ENCODE results near the gene RPL15. TPM values are rescaled to one million over a fixed set of nuclear protein-coding genes. Genes with fewer than 3 reads are reported as not detected.
"Not testable (repeated sequence)": the region's sequence is repeated elsewhere in the genome, so short reads cannot be mapped to it uniquely, and the experiment has no call there.

RPL15 gene
- 2,998 TPM for polyA plus RNA-seq (2013, experiment 1 of 2)
- polyA plus RNA-seq (2013, experiment 2 of 2), result 3,107 TPM

GRCh38 chr3:23916886-23917678 lies at the start of gene RPL15, which contains the start of gene NKIRAS1:
RPL15 (plus strand) TSS chr3:23917132; CDS start chr3:23917860, 728 bp downstream.
NKIRAS1 (minus strand) TSS chr3:23916990; CDS start chr3:23910904, 6,086 bp downstream.
- under 1% methylated on average over 64 of the region's 64 CpGs for WGBS
- peak within 1 kb of the TSS; percentile 99 for H3K9ac ChIP-seq (ENCODE audit: low read depth, low read length)

GRCh38 chr3:23867400-23867799 lies 49.5 kb upstream of the RPL15 start:
- H3K36me3 ChIP-seq (ENCODE audit: insufficient read depth, low read length), result 0 out of 2 replicates have a peak, but pooled peaks cover 5% of the 10 kb centered on the region
- H3K9ac ChIP-seq (ENCODE audit: low read depth, low read length), result no peak overlapping the region
- H3K27ac ChIP-seq (ENCODE audit: low read depth, low read length), result no peak overlapping the region
- WGBS, result 77% methylated on average over 1 of the region's 1 CpG
- H3K9me3 ChIP-seq (ENCODE audit: insufficient read depth, low read depth, low read length), result no peaks in the 10 kb centered on the region
- H3K4me1 ChIP-seq (ENCODE audit: insufficient read depth, low read length), result peaks cover 41% of the 10 kb centered on the region
- H3K4me3 ChIP-seq (ENCODE audit: low read length), result no peak overlapping the region
- no peaks in the 10 kb centered on the region for H3K27me3 ChIP-seq (ENCODE audit: insufficient read depth, low read length)

More at GRCh38 chr3:23916886-23917678, at the start of gene RPL15, which contains the start of gene NKIRAS1:
- H3K27ac ChIP-seq (ENCODE audit: low read depth, low read length), result peak within 1 kb of the TSS; percentile 79
- no peaks in the 10 kb centered on the region for H3K9me3 ChIP-seq (ENCODE audit: insufficient read depth, low read depth, low read length)
- H3K4me1 ChIP-seq (ENCODE audit: insufficient read depth, low read length), result peaks cover 18% of the 10 kb centered on the region
- H3K36me3 ChIP-seq (ENCODE audit: insufficient read depth, low read length), result peaks cover 40% of the 10 kb centered on the region
- peaks cover 6% of the 10 kb centered on the region for H3K27me3 ChIP-seq (ENCODE audit: insufficient read depth, low read length)
- H3K4me3 ChIP-seq (ENCODE audit: low read length), result peak within 1 kb of the TSS; percentile 78

- 100% methylated on average over 1 of the region's 1 CpG for WGBS
- Histone ChIP-seq H3K9ac (ENCODE audit: low read depth, low read length) (no peak overlapping the region), H3K27me3 (ENCODE audit: insufficient read depth, low read length) (no peaks in the 10 kb centered on the region), H3K9me3 (ENCODE audit: insufficient read depth, low read depth, low read length) (no peaks in the 10 kb centered on the region), H3K4me1 (ENCODE audit: insufficient read depth, low read length) (peaks cover 41% of the 10 kb centered on the region), H3K36me3 (ENCODE audit: insufficient read depth, low read length) (0 out of 2 replicates have a peak, but pooled peaks cover 3% of the 10 kb centered on the region), H3K4me3 (ENCODE audit: low read length) (no peak overlapping the region), H3K27ac (ENCODE audit: low read depth, low read length) (no peak overlapping the region)
Observed at GRCh38 chr3:23867838-23868237, 49.1 kb upstream of the RPL15 start.

- no peaks in the 10 kb centered on the region for H3K27me3 ChIP-seq (ENCODE audit: insufficient read depth, low read length)
- H3K36me3 ChIP-seq (ENCODE audit: insufficient read depth, low read length), result 0 out of 2 replicates have a peak, but pooled peaks cover 3% of the 10 kb centered on the region
- no peak overlapping the region for H3K9ac ChIP-seq (ENCODE audit: low read depth, low read length)
- H3K4me1 ChIP-seq (ENCODE audit: insufficient read depth, low read length), result peaks cover 26% of the 10 kb centered on the region
- 97% methylated on average over 4 of the region's 4 CpGs for WGBS
- H3K27ac ChIP-seq (ENCODE audit: low read depth, low read length), result no peak overlapping the region
- no peak overlapping the region for H3K4me3 ChIP-seq (ENCODE audit: low read length)
- no peaks in the 10 kb centered on the region for H3K9me3 ChIP-seq (ENCODE audit: insufficient read depth, low read depth, low read length)
Observed at GRCh38 chr3:23869977-23870662, 46.8 kb upstream of the RPL15 start.

- H3K9ac ChIP-seq (ENCODE audit: low read depth, low read length); H3K27me3 ChIP-seq (ENCODE audit: insufficient read depth, low read length); H3K4me3 ChIP-seq (ENCODE audit: low read length); H3K36me3 ChIP-seq (ENCODE audit: insufficient read depth, low read length); H3K27ac ChIP-seq (ENCODE audit: low read depth, low read length); H3K9me3 ChIP-seq (ENCODE audit: insufficient read depth, low read depth, low read length): not testable (repeated sequence)
- no CpG with 5 or more reads among the region's 5 CpGs for WGBS
- peaks cover 25% of the 10 kb centered on the region for H3K4me1 ChIP-seq (ENCODE audit: insufficient read depth, low read length)
Observed at GRCh38 chr3:23870663-23871043, 46.3 kb upstream of the RPL15 start.

GRCh38 chr3:23871361-23871760 lies 45.6 kb upstream of the RPL15 start:
- not testable (repeated sequence) for H3K36me3 ChIP-seq (ENCODE audit: insufficient read depth, low read length); H3K9me3 ChIP-seq (ENCODE audit: insufficient read depth, low read depth, low read length); H3K27me3 ChIP-seq (ENCODE audit: insufficient read depth, low read length); H3K9ac ChIP-seq (ENCODE audit: low read depth, low read length); H3K27ac ChIP-seq (ENCODE audit: low read depth, low read length); H3K4me3 ChIP-seq (ENCODE audit: low read length)
- H3K4me1 ChIP-seq (ENCODE audit: insufficient read depth, low read length), result peaks cover 18% of the 10 kb centered on the region
- 91% methylated on average over 28 of the region's 34 CpGs for WGBS

GRCh38 chr3:23872330-23872729 lies 44.6 kb upstream of the RPL15 start:
- WGBS, result 93% methylated on average over 3 of the region's 3 CpGs
- no peaks in the 10 kb centered on the region for H3K9me3 ChIP-seq (ENCODE audit: insufficient read depth, low read depth, low read length)
- H3K27ac ChIP-seq (ENCODE audit: low read depth, low read length), result no peak overlapping the region
- H3K27me3 ChIP-seq (ENCODE audit: insufficient read depth, low read length), result no peaks in the 10 kb centered on the region
- H3K9ac ChIP-seq (ENCODE audit: low read depth, low read length), result no peak overlapping the region
- 0 out of 2 replicates have a peak, but pooled peaks cover 3% of the 10 kb centered on the region for H3K36me3 ChIP-seq (ENCODE audit: insufficient read depth, low read length)
- H3K4me3 ChIP-seq (ENCODE audit: low read length), result no peak overlapping the region
- peaks cover 8% of the 10 kb centered on the region for H3K4me1 ChIP-seq (ENCODE audit: insufficient read depth, low read length)

- Histone ChIP-seq H3K9ac (ENCODE audit: low read depth, low read length) (no peak overlapping the region), H3K27me3 (ENCODE audit: insufficient read depth, low read length) (no peaks in the 10 kb centered on the region), H3K4me1 (ENCODE audit: insufficient read depth, low read length) (peaks cover 4% of the 10 kb centered on the region; the same call in 1 of the 2 replicates), H3K4me3 (ENCODE audit: low read length) (no peak overlapping the region), H3K27ac (ENCODE audit: low read depth, low read length) (no peak overlapping the region), H3K36me3 (ENCODE audit: insufficient read depth, low read length) (peaks cover 15% of the 10 kb centered on the region), H3K9me3 (ENCODE audit: insufficient read depth, low read depth, low read length) (peaks cover 8% of the 10 kb centered on the region)
- WGBS, result 83% methylated on average over 2 of the region's 2 CpGs
Observed at GRCh38 chr3:23873941-23874340, 43.0 kb upstream of the RPL15 start.

- no peak overlapping the region for H3K27ac ChIP-seq (ENCODE audit: low read depth, low read length)
- H3K36me3 ChIP-seq (ENCODE audit: insufficient read depth, low read length), result peaks cover 15% of the 10 kb centered on the region
- WGBS, result 84% methylated on average over 6 of the region's 6 CpGs
Observed at GRCh38 chr3:23874359-23875112, 42.4 kb upstream of the RPL15 start.

GRCh38 chr3:23875113-23875725 lies 41.7 kb upstream of the RPL15 start:
- Histone ChIP-seq H3K36me3 (ENCODE audit: insufficient read depth, low read length) (peaks cover 12% of the 10 kb centered on the region), H3K9me3 (ENCODE audit: insufficient read depth, low read depth, low read length) (peaks cover 8% of the 10 kb centered on the region)
- WGBS, result 98% methylated on average over 4 of the region's 4 CpGs

More at GRCh38 chr3:23874359-23875112, 42.4 kb upstream of the RPL15 start:
- Histone ChIP-seq H3K4me3 (ENCODE audit: low read length) (no peak overlapping the region), H3K4me1 (ENCODE audit: insufficient read depth, low read length) (peaks cover 4% of the 10 kb centered on the region; the same call in 1 of the 2 replicates), H3K9me3 (ENCODE audit: insufficient read depth, low read depth, low read length) (peaks cover 8% of the 10 kb centered on the region), H3K27me3 (ENCODE audit: insufficient read depth, low read length) (no peaks in the 10 kb centered on the region), H3K9ac (ENCODE audit: low read depth, low read length) (no peak overlapping the region)

More at GRCh38 chr3:23875113-23875725, 41.7 kb upstream of the RPL15 start:
- H3K27ac ChIP-seq (ENCODE audit: low read depth, low read length), result 0 out of 2 replicates have a peak overlapping the region, but pooled peaks have one; percentile 25
- H3K9ac ChIP-seq (ENCODE audit: low read depth, low read length), result no peak overlapping the region
- no peak overlapping the region for H3K4me3 ChIP-seq (ENCODE audit: low read length)
- H3K4me1 ChIP-seq (ENCODE audit: insufficient read depth, low read length), result peaks cover 4% of the 10 kb centered on the region; the same call in 1 of the 2 replicates
- H3K27me3 ChIP-seq (ENCODE audit: insufficient read depth, low read length), result no peaks in the 10 kb centered on the region
